HG02759 (cell line): ENCODE data around the gene LRP1B.

Experiments
- ATAC-seq: cut with Tn5 transposase; IDR thresholded peaks from one replicate; pipeline ENCODE4 v1.9.1; 2021; ENCODE audit warnings: mild to moderate bottlenecking, moderate library complexity; ENCODE audit not compliant: unreplicated experiment

Gene LRP1B

GRCh38 chr2:142042536-142043199 is 88.1 kb downstream of the LRP1B start:
- ATAC-seq = no peak

DNA sequence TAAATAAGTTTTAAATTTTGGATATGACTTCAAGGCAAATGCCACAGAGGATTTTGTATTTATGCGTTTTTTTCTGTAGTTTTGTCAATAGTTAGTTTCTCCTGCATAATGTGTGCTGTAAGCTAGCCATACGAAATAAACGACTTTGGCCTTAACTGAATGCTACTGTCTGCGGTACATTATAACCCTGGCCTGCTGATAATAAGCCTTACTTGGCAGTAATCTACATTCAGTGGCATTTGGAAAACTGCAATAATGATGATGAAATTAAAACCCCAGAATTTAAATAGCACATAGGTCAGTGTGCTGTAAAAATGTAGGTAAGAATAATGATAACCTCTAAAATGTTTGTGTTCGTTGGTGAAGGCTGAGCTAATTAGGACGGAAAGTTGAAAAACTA is 88.8 kb downstream of the LRP1B start:
- no peak for ATAC-seq

DNA sequence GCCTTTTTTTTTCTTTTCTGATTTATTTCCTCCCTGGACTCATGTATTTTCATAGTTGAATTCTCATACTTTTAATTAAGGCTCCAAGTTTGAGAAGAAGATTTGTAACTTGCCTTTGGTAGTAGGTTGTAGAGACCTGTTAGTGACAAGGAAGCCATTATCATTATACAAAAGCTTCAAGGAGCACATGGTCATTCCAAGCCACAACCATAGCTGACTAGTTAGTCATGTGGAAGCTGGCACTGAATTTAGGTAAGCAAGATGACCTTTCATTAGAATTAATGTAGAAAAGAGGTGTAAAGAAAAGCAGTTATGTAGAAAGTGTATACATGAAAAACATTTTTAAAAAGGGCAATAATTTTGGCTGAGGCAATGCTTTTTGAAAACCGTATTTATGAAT is 89.7 kb downstream of the LRP1B start:
- ATAC-seq = no peak

DNA sequence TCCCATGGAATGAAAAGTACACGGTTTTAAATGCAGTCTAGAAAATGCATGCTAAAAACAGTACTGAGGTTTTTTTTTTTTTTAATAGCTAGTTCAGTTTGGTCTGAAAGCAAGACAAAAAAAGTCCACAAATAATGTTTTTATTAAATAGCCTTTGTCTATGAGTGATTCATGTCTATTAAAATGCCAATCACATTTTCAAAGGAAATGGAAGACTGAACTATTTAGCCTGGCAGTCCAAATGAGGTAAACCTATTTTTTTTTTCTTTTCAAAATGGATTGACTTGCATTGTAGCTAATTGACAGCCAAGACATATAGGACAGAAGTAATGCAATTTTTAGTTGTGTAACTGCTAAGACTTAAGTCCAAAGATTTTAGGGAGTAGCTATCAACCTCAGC is 90.3 kb downstream of the LRP1B start:
- ATAC-seq = no peak

- ATAC-seq = no peak
Measured at GRCh38 chr2:142038826-142039225, 92.0 kb downstream of the LRP1B start.

DNA sequence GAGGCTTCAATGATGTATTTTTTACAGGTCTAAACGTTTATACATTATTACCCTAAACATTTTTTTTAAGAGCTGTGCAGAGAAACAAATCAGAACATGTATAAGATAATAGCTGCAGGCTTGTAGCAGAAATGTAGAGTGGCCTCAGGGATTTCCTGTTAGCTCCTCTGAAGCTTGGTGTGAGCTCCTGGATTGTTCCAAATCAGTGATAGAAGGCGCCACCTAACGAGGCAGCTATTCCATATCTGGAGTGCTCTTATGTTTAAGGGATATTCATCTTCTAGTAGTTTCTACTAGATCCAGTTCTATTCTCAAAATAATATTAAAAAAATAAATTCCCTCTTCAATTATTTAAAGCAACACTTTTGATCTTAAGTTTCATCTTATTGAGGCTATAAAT is 93.1 kb downstream of the LRP1B start:
- ATAC-seq = no peak

DNA sequence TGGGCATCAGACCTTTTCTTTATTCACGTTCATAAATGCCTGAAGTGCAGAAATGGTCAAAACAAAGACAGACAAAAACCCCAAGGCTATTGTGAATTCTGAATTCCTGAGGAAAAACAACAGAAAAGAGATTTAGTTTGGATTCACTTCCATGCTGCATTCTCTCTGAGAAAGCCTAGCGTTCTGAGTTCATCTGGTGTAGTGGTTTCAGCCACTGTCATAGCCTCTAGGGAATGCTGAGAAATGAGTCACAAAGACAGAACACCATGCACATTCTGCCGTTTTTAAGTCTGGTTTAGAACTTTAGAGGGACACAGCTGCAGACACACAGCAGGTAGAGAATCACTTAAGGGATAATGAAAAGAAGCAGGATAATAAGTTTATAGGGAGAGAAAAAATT is 93.8 kb downstream of the LRP1B start:
- ATAC-seq = no peak

DNA sequence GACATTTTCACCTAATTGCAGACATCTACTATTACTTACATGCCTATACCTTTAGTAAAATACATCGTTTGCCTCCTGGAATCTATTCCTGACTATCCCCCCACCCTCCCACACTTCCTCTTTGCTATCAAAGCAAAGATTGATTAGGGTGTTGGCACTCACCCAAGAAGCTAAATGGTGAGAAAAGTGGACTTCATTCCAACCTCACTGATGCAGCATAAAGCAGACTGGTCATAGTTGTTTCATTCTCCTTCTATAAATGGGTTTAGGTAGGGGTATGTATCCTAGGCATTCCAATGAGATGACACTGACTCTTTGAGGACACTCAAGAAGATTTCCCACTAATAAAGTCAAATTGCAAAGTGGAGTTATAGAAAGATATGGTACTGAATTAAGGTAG is 97.4 kb downstream of the LRP1B start:
- ATAC-seq = no peak

DNA sequence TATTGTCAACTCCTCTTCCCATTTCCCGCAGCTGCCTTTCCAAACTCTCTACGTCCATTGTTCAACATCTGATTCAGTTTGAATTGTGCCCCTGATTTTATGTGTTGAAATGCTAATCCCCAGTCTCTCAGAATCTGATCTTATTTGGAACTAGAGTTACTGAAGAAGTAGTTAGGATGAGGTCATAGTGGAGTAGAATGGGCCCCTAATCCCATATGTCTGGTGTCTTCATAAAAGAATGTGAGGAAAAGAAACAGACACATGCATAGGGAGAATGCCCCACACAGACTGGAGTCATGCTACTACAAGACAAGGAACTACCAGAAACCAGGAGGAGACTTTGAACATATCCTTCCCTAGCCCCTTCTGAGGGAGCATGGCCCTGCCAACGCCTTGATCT is 99.2 kb downstream of the LRP1B start:
- ATAC-seq = no peak

DNA sequence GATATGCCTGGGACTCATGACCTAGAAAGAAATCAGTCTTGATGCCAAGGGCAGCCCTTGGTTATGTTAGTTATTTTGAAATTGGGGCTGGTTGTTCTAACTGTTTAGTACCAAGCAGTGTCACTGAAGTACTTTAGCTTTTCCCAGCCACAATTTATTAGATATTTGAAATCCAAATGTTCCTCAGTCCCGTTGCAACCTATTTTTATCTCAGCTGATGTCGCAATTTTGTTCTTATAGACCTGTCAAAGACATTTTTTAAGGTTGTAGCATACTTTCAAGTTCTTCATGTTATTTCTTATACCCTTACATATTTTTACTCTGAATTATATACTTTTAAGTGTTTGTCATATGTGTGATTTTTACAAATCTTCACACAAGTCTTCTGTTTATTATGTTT is 100.1 kb downstream of the LRP1B start:
- ATAC-seq = no peak

DNA sequence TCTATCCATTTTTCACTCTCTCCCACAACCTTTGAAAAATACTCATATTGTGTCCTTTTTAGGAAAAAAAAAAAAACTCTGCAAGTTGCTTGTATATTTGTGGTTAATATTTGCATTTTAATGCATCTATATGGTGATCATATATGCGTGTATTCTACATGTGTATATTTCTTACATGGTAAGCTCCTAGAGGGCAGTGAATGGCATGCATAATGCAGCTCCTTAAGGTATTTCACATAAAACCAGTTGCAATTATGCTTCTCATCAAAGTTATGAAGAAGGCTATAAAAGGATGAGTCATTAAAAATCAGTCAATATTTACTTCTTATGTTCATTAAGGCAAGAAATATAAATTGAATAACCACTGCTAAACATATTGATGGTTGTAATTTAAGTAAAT is 100.8 kb downstream of the LRP1B start:
- no peak for ATAC-seq

GRCh38 chr2:142025394-142025793 is 105.4 kb downstream of the LRP1B start:
- no peak for ATAC-seq

- no peak for ATAC-seq
Measured at GRCh38 chr2:142020368-142020767, 110.4 kb downstream of the LRP1B start.

GRCh38 chr2:142014536-142014935 is 116.3 kb downstream of the LRP1B start:
- no peak for ATAC-seq

- no peak for ATAC-seq
Measured at GRCh38 chr2:142012797-142013196, 118.0 kb downstream of the LRP1B start.

DNA sequence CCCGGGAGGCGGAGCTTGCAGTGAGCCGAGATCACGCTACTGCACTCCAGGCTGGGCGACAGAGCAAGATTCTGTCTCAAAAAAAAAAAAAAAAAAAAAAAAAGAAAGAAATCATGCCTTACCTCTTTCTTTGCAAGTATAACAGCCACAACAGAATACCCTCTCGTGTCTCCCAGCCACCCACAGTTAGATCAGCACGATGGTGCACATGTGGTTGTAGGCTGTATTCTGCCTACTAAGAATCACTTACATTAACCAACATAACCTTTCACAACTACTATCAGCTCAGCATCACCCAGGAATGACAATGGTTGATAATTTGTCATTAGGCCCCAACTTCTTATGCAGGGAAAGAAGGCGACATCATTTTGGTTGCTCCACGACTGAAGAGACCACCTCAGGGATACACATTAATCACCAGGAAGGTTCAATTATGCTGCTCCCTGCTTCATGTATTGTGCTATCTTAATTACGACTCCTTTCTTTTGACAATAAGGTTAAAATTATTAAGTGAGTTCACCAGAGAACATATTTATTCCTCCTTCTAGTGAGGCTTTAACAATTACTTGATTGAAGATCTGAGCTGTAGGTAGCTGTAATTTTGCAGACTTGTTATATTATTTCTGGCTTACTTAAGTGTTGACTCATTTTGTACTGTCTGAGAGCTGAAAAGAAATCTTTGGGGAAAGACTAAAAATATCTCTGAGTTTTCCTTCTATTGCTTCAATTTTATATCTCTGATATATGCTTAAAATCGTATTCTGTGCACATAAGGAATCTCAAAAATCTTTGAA is 120.1 kb downstream of the LRP1B start:
- no peak for ATAC-seq

DNA sequence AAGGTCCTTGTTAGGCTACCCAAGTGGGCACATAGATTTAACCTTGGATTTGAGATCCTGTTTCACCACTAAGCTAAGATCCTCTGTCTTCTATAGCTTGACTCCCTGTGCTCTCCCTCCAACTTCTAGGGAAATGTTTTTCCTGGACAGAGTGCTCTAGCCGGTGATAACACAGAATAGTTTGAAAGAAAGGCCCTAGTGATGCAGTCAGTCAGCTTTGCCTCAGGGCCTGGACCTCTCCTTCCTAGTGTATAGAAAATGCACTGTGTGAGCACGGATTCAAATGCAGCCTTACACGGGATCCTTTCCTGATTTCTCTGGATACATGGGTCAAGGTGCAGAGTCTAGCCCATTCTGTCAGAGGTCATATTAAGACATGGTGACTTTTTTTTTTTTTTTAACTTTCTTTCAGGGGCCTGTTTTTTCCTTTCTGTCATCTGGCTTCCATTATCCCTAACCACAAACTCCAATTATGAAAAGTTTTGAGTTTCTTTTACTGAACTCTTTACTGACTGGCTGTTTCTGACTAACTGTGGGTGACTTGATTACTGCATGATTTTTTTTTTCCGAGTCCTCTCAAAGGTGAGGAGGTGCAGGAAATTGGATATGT is 122.6 kb downstream of the LRP1B start:
- no peak for ATAC-seq

DNA sequence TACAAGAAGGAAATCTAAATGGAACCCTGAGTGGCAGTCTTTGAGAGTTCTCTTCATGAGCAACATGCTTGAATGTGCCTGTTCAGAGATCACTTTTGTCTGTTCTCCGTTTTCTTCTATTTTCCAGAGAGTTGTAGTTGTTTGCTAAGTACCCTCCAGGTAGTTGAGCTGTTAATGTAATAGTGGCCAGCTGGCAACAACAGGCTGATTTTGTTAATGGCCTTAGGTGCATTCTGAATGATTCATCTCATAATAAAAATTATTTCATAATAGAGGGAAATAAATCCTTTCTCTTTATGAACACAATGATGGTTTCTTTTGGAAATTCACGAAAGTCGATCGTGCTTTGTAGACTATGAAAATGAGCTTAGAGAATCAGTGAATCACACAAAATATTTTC is 136.8 kb downstream of the LRP1B start:
- no peak for ATAC-seq

DNA sequence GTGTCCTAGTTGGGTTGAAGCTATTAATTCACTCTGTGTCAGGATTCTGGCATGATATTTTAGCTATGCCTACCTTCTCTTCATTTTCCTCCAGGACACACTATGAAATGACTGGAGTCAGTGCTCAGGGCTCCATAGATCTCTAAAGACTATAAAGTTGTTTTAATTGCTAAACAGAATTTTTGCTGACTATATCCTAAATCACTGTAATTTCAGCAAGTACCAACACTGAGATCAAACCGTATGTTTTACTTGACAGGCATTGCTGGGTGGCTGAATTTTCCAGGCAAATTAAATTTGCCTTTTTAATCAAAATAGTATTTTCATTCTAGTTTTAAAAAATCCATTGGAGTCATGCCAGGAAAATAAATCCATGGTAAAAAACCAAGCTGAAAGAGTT is 138.1 kb downstream of the LRP1B start:
- ATAC-seq = no peak

DNA sequence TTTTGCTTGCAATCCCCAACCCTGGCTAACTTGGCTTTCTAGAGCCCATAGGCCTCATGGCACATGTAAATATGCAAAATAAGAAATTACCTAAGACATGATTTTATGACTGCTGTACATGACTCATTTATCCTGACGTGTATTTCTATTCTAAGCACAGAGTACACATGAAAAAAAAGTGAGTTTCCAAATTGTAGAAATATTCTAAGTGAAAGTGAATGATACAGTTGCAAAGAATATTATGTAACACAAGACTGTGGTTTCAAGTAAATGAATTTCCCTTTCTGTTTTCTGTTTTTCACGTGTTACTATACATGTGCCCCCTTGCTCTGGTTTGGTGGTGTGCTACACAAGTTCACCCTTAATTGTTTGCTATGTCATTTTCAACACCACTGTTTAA is 162.4 kb downstream of the LRP1B start:
- ATAC-seq = no peak

GRCh38 chr2:141967980-141968379 is 162.8 kb downstream of the LRP1B start:
- ATAC-seq = no peak

DNA sequence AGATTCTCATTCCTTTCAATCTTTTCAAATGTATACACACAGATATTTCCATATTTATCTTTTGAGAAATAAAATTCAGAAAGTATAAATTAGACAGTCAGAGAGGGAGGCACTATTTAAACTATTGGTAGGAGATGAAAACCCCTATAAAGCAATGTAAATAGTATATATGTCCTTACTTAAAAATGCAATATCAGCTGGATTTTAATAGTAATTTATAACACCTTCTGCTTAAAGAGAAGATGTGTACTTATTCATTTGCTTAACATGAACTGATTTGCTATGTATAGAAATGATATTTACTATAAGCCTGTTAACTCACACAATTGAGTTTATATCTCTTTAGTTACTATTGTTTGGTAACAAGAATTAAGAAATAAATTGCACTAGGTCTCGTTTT is 163.3 kb downstream of the LRP1B start:
- no peak for ATAC-seq
